ENCODE data around the gene C4A.
"Not testable (repeated sequence)": the region's sequence is repeated elsewhere in the genome, so short reads cannot be mapped to it uniquely, and the experiment has no call there.

Gene C4A

GRCh38 chr6:31981744-31982143 is at the start of gene C4A:
Gene C4A (plus strand): TSS chr6:31982057. CDS start chr6:31982108, 51 bp downstream.
- peaks cover 10 to 12% of the 10 kb centered on the region in 2 donors for H3K36me3 ChIP-seq (ENCODE audit: control insufficient read depth in 2 of 2, insufficient read depth in 2 of 2, low read length in 2 of 2)
- not testable (repeated sequence) for H3K27ac ChIP-seq (ENCODE audit: low read depth in 2 of 2, low read length in 2 of 2); H3K4me3 ChIP-seq (ENCODE audit: low read length in 2 of 2); H3K9ac ChIP-seq (ENCODE audit: low read depth in 1 of 2, low read length in 2 of 2); H3K9me3 ChIP-seq (ENCODE audit: control insufficient read depth in 2 of 2, low read length in 2 of 2); H3K27me3 ChIP-seq (ENCODE audit: control insufficient read depth in 2 of 2, insufficient read depth in 2 of 2, low read length in 2 of 2); H3K4me1 ChIP-seq (ENCODE audit: control insufficient read depth in 2 of 2, insufficient read depth in 2 of 2, low read length in 2 of 2)

- not testable (repeated sequence) for H3K27ac ChIP-seq (ENCODE audit: low read depth in 2 of 2, low read length in 2 of 2); H3K4me1 ChIP-seq (ENCODE audit: control insufficient read depth in 2 of 2, insufficient read depth in 2 of 2, low read length in 2 of 2); H3K27me3 ChIP-seq (ENCODE audit: control insufficient read depth in 2 of 2, insufficient read depth in 2 of 2, low read length in 2 of 2); H3K9me3 ChIP-seq (ENCODE audit: control insufficient read depth in 2 of 2, low read length in 2 of 2); H3K36me3 ChIP-seq (ENCODE audit: control insufficient read depth in 2 of 2, insufficient read depth in 2 of 2, low read length in 2 of 2); H3K4me3 ChIP-seq (ENCODE audit: low read length in 2 of 2); H3K9ac ChIP-seq (ENCODE audit: low read depth in 1 of 2, low read length in 2 of 2)
Observed at GRCh38 chr6:31932137-31932536, 49.7 kb upstream of the C4A start.

- Histone ChIP-seq H3K27me3 (ENCODE audit: control insufficient read depth in 2 of 2, insufficient read depth in 2 of 2, low read length in 2 of 2) (no peaks in the 10 kb centered on the region), H3K4me3 (ENCODE audit: low read length in 2 of 2) (no peak overlapping the region), H3K36me3 (ENCODE audit: control insufficient read depth in 2 of 2, insufficient read depth in 2 of 2, low read length in 2 of 2) (no peaks in the 10 kb centered on the region), H3K9ac (ENCODE audit: low read depth in 1 of 2, low read length in 2 of 2) (no peak overlapping the region), H3K27ac (ENCODE audit: low read depth in 2 of 2, low read length in 2 of 2) (no peak overlapping the region), H3K9me3 (ENCODE audit: control insufficient read depth in 2 of 2, low read length in 2 of 2) (no peaks in the 10 kb centered on the region), H3K4me1 (ENCODE audit: control insufficient read depth in 2 of 2, insufficient read depth in 2 of 2, low read length in 2 of 2) (no peaks in the 10 kb centered on the region)
Observed at GRCh38 chr6:31933537-31933936, 48.3 kb upstream of the C4A start.

- no peak overlapping the region for H3K9ac ChIP-seq (ENCODE audit: low read depth in 1 of 2, low read length in 2 of 2)
- H3K4me3 ChIP-seq (ENCODE audit: low read length in 2 of 2) = no peak overlapping the region
- no peaks in the 10 kb centered on the region for H3K27me3 ChIP-seq (ENCODE audit: control insufficient read depth in 2 of 2, insufficient read depth in 2 of 2, low read length in 2 of 2)
- no peaks in the 10 kb centered on the region for H3K36me3 ChIP-seq (ENCODE audit: control insufficient read depth in 2 of 2, insufficient read depth in 2 of 2, low read length in 2 of 2)
- no peaks in the 10 kb centered on the region for H3K9me3 ChIP-seq (ENCODE audit: control insufficient read depth in 2 of 2, low read length in 2 of 2)
- H3K4me1 ChIP-seq (ENCODE audit: control insufficient read depth in 2 of 2, insufficient read depth in 2 of 2, low read length in 2 of 2) = no peaks in the 10 kb centered on the region
- no peak overlapping the region for H3K27ac ChIP-seq (ENCODE audit: low read depth in 2 of 2, low read length in 2 of 2)
Observed at GRCh38 chr6:31935021-31935420, 46.8 kb upstream of the C4A start.

GRCh38 chr6:31935823-31936222 is 46.0 kb upstream of the C4A start:
- H3K4me1 ChIP-seq (ENCODE audit: control insufficient read depth in 2 of 2, insufficient read depth in 2 of 2, low read length in 2 of 2) = no peaks in the 10 kb centered on the region
- H3K9me3 ChIP-seq (ENCODE audit: control insufficient read depth in 2 of 2, low read length in 2 of 2) = no peaks in the 10 kb centered on the region
- H3K27me3 ChIP-seq (ENCODE audit: control insufficient read depth in 2 of 2, insufficient read depth in 2 of 2, low read length in 2 of 2) = no peaks in the 10 kb centered on the region
- no peak overlapping the region for H3K4me3 ChIP-seq (ENCODE audit: low read length in 2 of 2)
- H3K9ac ChIP-seq (ENCODE audit: low read depth in 1 of 2, low read length in 2 of 2) = no peak overlapping the region
- H3K36me3 ChIP-seq (ENCODE audit: control insufficient read depth in 2 of 2, insufficient read depth in 2 of 2, low read length in 2 of 2) = no peaks in the 10 kb centered on the region
- H3K27ac ChIP-seq (ENCODE audit: low read depth in 2 of 2, low read length in 2 of 2) = no peak overlapping the region

GRCh38 chr6:31940256-31940664 is 41.6 kb upstream of the C4A start:
- H3K9ac ChIP-seq (ENCODE audit: low read depth in 1 of 2, low read length in 2 of 2) = no peak overlapping the region
- H3K9me3 ChIP-seq (ENCODE audit: control insufficient read depth in 2 of 2, low read length in 2 of 2) = no peaks in the 10 kb centered on the region
- H3K4me1 ChIP-seq (ENCODE audit: control insufficient read depth in 2 of 2, insufficient read depth in 2 of 2, low read length in 2 of 2) = peaks cover 4 to 6% of the 10 kb centered on the region in 2 donors
- H3K27me3 ChIP-seq (ENCODE audit: control insufficient read depth in 2 of 2, insufficient read depth in 2 of 2, low read length in 2 of 2) = no peaks in the 10 kb centered on the region
- no peaks in the 10 kb centered on the region for H3K36me3 ChIP-seq (ENCODE audit: control insufficient read depth in 2 of 2, insufficient read depth in 2 of 2, low read length in 2 of 2)
- H3K27ac ChIP-seq (ENCODE audit: low read depth in 2 of 2, low read length in 2 of 2) = no peak overlapping the region
- H3K4me3 ChIP-seq (ENCODE audit: low read length in 2 of 2) = no peak overlapping the region

- Histone ChIP-seq H3K27ac (ENCODE audit: low read depth in 2 of 2, low read length in 2 of 2) (no peak overlapping the region), H3K9ac (ENCODE audit: low read depth in 1 of 2, low read length in 2 of 2) (no peak overlapping the region), H3K9me3 (ENCODE audit: control insufficient read depth in 2 of 2, low read length in 2 of 2) (no peaks in the 10 kb centered on the region), H3K27me3 (ENCODE audit: control insufficient read depth in 2 of 2, insufficient read depth in 2 of 2, low read length in 2 of 2) (no peaks in the 10 kb centered on the region), H3K4me1 (ENCODE audit: control insufficient read depth in 2 of 2, insufficient read depth in 2 of 2, low read length in 2 of 2) (peaks cover 12 to 17% of the 10 kb centered on the region in 2 donors), H3K4me3 (ENCODE audit: low read length in 2 of 2) (no peak overlapping the region), H3K36me3 (ENCODE audit: control insufficient read depth in 2 of 2, insufficient read depth in 2 of 2, low read length in 2 of 2) (no peaks in the 10 kb centered on the region)
Observed at GRCh38 chr6:31943742-31944141, 38.1 kb upstream of the C4A start.

- Histone ChIP-seq H3K4me3 (ENCODE audit: low read length in 2 of 2) (peak overlapping the region; percentile 41 to 53), H3K36me3 (ENCODE audit: control insufficient read depth in 2 of 2, insufficient read depth in 2 of 2, low read length in 2 of 2) (no peaks in the 10 kb centered on the region), H3K4me1 (ENCODE audit: control insufficient read depth in 2 of 2, insufficient read depth in 2 of 2, low read length in 2 of 2) (peaks cover 12 to 17% of the 10 kb centered on the region in 2 donors), H3K9ac (ENCODE audit: low read depth in 1 of 2, low read length in 2 of 2) (peak overlapping the region; percentile 19 to 72), H3K9me3 (ENCODE audit: control insufficient read depth in 2 of 2, low read length in 2 of 2) (no peaks in the 10 kb centered on the region), H3K27ac (ENCODE audit: low read depth in 2 of 2, low read length in 2 of 2) (peak overlapping the region; percentile 83 to 84), H3K27me3 (ENCODE audit: control insufficient read depth in 2 of 2, insufficient read depth in 2 of 2, low read length in 2 of 2) (no peaks in the 10 kb centered on the region)
Observed at GRCh38 chr6:31945154-31945506, 36.7 kb upstream of the C4A start.

- peak within 1 kb of the TSS; percentile 41 to 53 for H3K4me3 ChIP-seq (ENCODE audit: low read length in 2 of 2)
- peak within 1 kb of the TSS; percentile 84 to 85 for H3K27ac ChIP-seq (ENCODE audit: low read depth in 2 of 2, low read length in 2 of 2)
- peak within 1 kb of the TSS; percentile 63 to 72 for H3K9ac ChIP-seq (ENCODE audit: low read depth in 1 of 2, low read length in 2 of 2)
- no peaks in the 10 kb centered on the region for H3K9me3 ChIP-seq (ENCODE audit: control insufficient read depth in 2 of 2, low read length in 2 of 2)
- no peaks in the 10 kb centered on the region for H3K27me3 ChIP-seq (ENCODE audit: control insufficient read depth in 2 of 2, insufficient read depth in 2 of 2, low read length in 2 of 2)
- peaks cover 12 to 17% of the 10 kb centered on the region in 2 donors for H3K4me1 ChIP-seq (ENCODE audit: control insufficient read depth in 2 of 2, insufficient read depth in 2 of 2, low read length in 2 of 2)
- H3K36me3 ChIP-seq (ENCODE audit: control insufficient read depth in 2 of 2, insufficient read depth in 2 of 2, low read length in 2 of 2) = no peaks in the 10 kb centered on the region
Observed at GRCh38 chr6:31945507-31946369, 36.1 kb upstream of the C4A start, which contains the start of gene CFB. Gene CFB (plus strand): TSS chr6:31946095. CDS start chr6:31946222, 127 bp downstream.

- H3K36me3 ChIP-seq (ENCODE audit: control insufficient read depth in 2 of 2, insufficient read depth in 2 of 2, low read length in 2 of 2) = peaks cover 6% of the 10 kb centered on the region in 2 donors
- peaks cover 12 to 17% of the 10 kb centered on the region in 2 donors for H3K4me1 ChIP-seq (ENCODE audit: control insufficient read depth in 2 of 2, insufficient read depth in 2 of 2, low read length in 2 of 2)
- H3K27ac ChIP-seq (ENCODE audit: low read depth in 2 of 2, low read length in 2 of 2) = peak overlapping the region; percentile 84 to 85
- H3K9me3 ChIP-seq (ENCODE audit: control insufficient read depth in 2 of 2, low read length in 2 of 2) = no peaks in the 10 kb centered on the region
- H3K4me3 ChIP-seq (ENCODE audit: low read length in 2 of 2) = peak overlapping the region in 1 of 2 donors; percentile 41
- H3K27me3 ChIP-seq (ENCODE audit: control insufficient read depth in 2 of 2, insufficient read depth in 2 of 2, low read length in 2 of 2) = no peaks in the 10 kb centered on the region
- peak overlapping the region; percentile 63 to 72 for H3K9ac ChIP-seq (ENCODE audit: low read depth in 1 of 2, low read length in 2 of 2)
Observed at GRCh38 chr6:31946370-31946885, 35.4 kb upstream of the C4A start.
